ENCODE data around the gene SOS1.
"Not testable (repeated sequence)": the region's sequence is repeated elsewhere in the genome, so short reads cannot be mapped to it uniquely, and the experiment has no call there.

Gene SOS1

DNA sequence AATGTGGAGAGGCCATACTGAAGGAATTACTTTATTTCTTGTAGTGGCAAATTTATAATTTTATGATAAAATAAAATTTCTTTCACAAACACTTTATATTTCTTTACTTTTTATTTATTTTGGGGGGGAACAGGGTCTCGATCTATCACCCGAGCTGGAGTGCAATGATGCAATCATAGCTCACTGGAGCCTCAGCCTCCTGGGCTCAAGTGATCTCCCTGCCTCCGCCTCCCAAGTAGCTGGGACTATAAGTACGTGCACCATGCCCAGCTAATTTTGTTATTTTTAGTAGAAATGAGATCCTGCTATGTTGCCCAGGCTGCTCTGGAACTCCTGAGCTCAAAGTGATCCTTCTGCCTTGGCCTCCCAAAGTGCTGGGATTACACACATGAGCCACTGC, 59.6 kb downstream of the SOS1 start:
- DNase-seq = no peak
- Mint-ChIP-seq H3K4me3 (no peak overlapping the region), H3K27me3 (no peaks in the 10 kb centered on the region), H3K36me3 (ENCODE audit: low read depth) (peaks cover 34% of the 10 kb centered on the region), H3K9me3 (no peaks in the 10 kb centered on the region), H3K27ac (peak overlapping the region; percentile 63), H3K4me1 (ENCODE audit: low read depth) (peaks cover 10% of the 10 kb centered on the region)

DNA sequence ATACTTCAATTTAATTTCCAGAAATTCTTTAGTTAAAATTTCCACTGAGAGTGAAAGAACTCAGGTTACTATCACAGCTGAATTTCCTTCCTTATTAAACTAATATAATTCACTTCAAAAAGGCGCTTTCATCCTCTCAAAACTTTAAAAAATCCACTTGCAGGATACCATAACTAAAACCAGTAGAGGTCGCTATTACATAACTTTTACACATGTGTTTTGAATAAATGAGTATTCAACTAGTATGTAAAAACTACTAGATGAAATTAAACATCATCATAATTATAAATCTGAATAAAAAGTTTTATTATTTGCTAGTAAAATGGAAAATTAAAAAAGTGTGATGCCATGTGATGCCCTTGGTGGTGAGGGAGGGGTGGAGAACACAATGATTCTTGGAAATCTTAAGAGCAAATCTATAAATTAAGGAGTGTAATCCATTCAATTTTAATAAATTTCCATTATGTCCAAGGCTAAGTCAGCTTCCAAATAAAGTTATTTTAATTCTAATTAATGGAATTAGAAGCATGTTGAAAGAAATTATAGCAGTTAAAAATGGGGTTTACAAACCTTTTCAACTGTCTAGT, 61.4 kb downstream of the SOS1 start:
- peaks cover 34% of the 10 kb centered on the region for H3K36me3 Mint-ChIP-seq (ENCODE audit: low read depth)
- no peaks in the 10 kb centered on the region for H3K27me3 Mint-ChIP-seq
- peak overlapping the region; percentile 62 for H3K27ac Mint-ChIP-seq
- H3K9me3 Mint-ChIP-seq = no peaks in the 10 kb centered on the region
- H3K4me1 Mint-ChIP-seq (ENCODE audit: low read depth) = peaks cover 5% of the 10 kb centered on the region
- no peak for DNase-seq
- no peak overlapping the region for H3K4me3 Mint-ChIP-seq

DNA sequence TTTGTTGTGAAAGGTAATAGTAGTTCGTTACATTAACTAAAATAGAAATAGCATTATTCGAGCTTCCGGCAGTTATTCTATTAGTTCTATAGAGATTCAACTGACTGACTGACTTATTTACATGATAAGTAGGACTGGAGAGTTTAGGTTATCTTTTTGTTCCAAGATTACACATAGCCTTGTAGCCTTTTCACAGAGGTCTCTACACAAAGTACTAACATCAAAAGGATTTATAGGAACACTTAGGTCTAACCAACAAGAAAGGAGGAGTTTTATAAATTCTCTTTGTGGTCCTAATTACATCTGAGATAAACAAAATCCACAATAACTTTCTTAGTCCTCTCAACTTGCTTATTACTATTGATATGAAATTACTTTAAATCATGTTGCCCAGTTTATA, 62.8 kb downstream of the SOS1 start:
- no peak for DNase-seq
- no peaks in the 10 kb centered on the region for H3K27me3 Mint-ChIP-seq
- no peak overlapping the region for H3K4me3 Mint-ChIP-seq
- no peak overlapping the region for H3K27ac Mint-ChIP-seq
- H3K4me1 Mint-ChIP-seq (ENCODE audit: low read depth) = peaks cover 6% of the 10 kb centered on the region
- H3K36me3 Mint-ChIP-seq (ENCODE audit: low read depth) = peaks cover 43% of the 10 kb centered on the region
- H3K9me3 Mint-ChIP-seq = no peaks in the 10 kb centered on the region

DNA sequence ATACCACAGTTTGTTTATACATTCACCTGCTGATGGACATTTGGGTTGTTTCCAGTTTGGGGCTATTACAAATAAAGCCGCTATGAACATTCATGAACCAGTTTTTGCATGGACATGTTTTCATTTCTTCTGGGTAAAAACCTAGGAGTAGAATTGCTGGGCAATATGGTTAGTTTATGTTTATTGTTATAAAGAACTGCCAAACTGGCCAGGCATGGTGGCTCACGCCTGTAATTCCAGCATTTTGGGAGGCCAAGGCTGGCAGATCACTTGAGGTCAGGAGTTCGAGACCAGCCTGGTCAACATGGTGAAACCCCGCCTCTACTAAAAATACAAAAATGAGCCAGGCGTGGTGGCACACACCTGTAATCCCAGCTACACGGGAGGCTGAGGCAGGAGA, 68.2 kb downstream of the SOS1 start:
- not testable (repeated sequence) for H3K27ac Mint-ChIP-seq; H3K27me3 Mint-ChIP-seq; H3K4me3 Mint-ChIP-seq; H3K4me1 Mint-ChIP-seq (ENCODE audit: low read depth); DNase-seq; H3K9me3 Mint-ChIP-seq
- H3K36me3 Mint-ChIP-seq (ENCODE audit: low read depth) = peaks cover 84% of the 10 kb centered on the region

DNA sequence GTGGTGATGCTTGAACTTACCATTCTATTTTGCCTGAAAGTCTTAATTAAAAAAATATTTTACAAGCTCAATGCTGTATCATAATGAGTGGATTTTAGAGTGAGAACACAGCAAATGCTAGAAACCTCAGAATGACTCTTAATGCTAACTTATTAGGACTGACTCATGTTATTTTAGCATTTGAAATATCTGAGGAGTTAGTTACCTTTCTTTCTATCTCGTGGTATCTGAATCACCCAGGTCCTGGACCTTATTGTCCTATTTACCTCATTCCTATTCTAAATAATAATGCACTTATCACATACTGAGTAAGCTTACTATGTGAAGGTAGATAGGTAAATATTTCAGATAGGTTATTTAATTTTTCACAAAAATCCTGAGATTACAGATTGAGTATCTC, 70.7 kb downstream of the SOS1 start:
- Mint-ChIP-seq H3K9me3 (no peaks in the 10 kb centered on the region), H3K4me1 (ENCODE audit: low read depth) (peaks cover 3% of the 10 kb centered on the region), H3K27ac (no peak overlapping the region), H3K4me3 (no peak overlapping the region), H3K27me3 (no peaks in the 10 kb centered on the region), H3K36me3 (ENCODE audit: low read depth) (peaks cover 78% of the 10 kb centered on the region)
- no peak for DNase-seq

DNA sequence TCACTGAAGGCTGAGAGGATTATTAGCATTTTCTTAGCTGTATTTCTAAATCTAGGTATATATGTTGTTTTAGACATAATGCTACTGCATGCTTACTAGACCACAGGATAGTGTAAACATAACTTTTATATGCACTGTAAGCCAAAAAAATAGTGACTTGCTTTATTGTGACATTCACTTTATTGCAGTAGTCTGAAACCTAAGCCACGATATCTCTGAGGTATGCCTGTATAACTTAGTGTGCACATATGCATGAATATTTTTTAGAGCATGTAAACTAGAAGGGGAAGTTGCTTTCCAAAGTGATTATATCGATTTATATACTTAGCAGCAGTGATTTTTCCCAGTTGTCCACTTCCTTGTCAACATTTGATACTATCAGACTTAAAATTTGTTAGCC, 81.8 kb downstream of the SOS1 start:
- Mint-ChIP-seq H3K27me3 (no peaks in the 10 kb centered on the region), H3K27ac (no peak overlapping the region), H3K4me1 (ENCODE audit: low read depth) (peaks cover under 1% of the 10 kb centered on the region), H3K4me3 (no peak overlapping the region), H3K36me3 (ENCODE audit: low read depth) (peaks cover 59% of the 10 kb centered on the region), H3K9me3 (no peaks in the 10 kb centered on the region)
- no peak for DNase-seq

DNA sequence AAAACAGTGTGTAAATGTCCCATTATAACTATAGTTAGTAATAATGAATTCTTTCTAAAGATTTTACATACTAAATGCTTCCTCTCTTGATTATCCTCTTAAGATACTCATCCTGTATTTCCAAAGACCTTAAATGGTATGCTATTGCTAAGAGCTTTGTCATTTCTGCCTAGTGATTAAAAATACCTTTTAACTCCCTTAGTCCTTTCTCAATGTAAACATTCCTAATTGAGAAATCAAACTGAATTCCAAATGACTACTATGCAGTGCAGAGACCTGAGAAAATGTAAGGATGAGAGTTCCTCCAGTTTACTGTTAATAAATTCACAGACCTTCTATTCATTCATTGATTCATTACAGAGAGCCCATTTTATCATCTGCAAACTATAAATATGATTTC, 86.9 kb downstream of the SOS1 start:
- H3K36me3 Mint-ChIP-seq (ENCODE audit: low read depth) = peaks cover 70% of the 10 kb centered on the region
- H3K4me1 Mint-ChIP-seq (ENCODE audit: low read depth) = peaks cover 7% of the 10 kb centered on the region
- no peak for DNase-seq
- H3K9me3 Mint-ChIP-seq = no peaks in the 10 kb centered on the region
- H3K27me3 Mint-ChIP-seq = no peaks in the 10 kb centered on the region
- H3K27ac Mint-ChIP-seq = no peak overlapping the region
- H3K4me3 Mint-ChIP-seq = no peak overlapping the region

DNA sequence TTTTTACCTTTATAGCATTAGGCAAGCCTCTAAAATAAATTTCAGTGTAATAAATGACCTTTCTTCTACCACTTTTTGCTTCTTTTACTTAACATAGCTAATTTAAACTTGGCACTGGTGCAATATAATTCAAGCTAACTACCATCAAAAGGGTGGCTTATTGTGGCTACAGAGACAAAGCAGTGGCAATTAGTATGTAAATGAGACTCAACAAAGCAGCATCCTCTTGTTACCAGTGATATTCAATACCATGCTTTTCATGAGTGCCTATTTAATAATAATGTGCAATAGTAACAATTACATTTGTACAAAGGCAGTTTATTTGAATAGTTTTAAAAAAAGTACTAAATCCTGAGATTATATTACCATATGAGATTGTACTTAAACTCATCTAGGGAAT, 93.4 kb downstream of the SOS1 start:
- Mint-ChIP-seq H3K27ac (no peak overlapping the region), H3K4me1 (ENCODE audit: low read depth) (peaks cover 9% of the 10 kb centered on the region), H3K4me3 (no peak overlapping the region), H3K27me3 (no peaks in the 10 kb centered on the region), H3K9me3 (no peaks in the 10 kb centered on the region), H3K36me3 (ENCODE audit: low read depth) (peaks cover 63% of the 10 kb centered on the region)
- no peak for DNase-seq

DNA sequence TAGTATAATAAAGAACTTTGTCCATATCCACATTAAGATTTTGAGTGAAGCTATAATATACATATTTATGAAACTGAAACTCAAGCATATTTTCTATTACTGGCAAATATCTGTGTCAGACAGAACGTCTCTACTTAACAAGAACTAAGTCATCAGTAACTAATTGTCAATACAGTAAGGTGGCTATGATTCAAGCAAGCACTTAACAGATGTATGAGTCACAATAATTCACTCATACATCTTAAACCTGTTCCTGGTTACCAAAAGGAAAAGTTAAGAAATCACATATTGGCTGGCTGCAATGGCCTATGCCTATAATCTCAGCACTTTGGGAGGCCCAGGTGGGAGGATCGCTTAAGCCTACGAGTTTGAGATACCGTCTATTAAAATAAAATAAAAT, 96.0 kb downstream of the SOS1 start:
- peaks cover 59% of the 10 kb centered on the region for H3K36me3 Mint-ChIP-seq (ENCODE audit: low read depth)
- no peak overlapping the region for H3K27ac Mint-ChIP-seq

DNA sequence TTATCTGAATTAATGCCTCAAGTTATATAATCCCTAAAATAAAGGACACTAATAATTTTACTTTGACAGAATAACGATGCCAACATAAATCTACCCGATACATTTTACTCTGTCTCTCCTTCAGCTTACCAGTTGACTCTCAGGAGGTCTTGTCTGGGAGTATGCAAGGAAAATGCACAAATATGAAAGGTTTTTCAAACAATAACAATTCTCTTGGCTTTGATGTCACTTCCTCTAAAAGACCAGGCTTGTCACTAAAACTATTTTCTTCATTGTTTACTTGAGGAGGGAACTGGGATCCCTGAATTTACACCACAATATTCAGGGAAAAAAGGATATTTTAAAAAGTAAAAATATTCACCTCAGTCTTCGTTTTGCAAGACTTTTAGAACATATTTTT, 97.2 kb downstream of the SOS1 start:
- H3K27ac Mint-ChIP-seq = no peak overlapping the region
- peaks cover 8% of the 10 kb centered on the region for H3K4me1 Mint-ChIP-seq (ENCODE audit: low read depth)
- no peaks in the 10 kb centered on the region for H3K27me3 Mint-ChIP-seq
- no peak for DNase-seq
- no peak overlapping the region for H3K4me3 Mint-ChIP-seq
- H3K9me3 Mint-ChIP-seq = no peaks in the 10 kb centered on the region
- H3K36me3 Mint-ChIP-seq (ENCODE audit: low read depth) = peaks cover 57% of the 10 kb centered on the region

More for the DNA sequence above, 96.0 kb downstream of the SOS1 start:
- Mint-ChIP-seq H3K27me3 (no peaks in the 10 kb centered on the region), H3K9me3 (no peaks in the 10 kb centered on the region), H3K4me1 (ENCODE audit: low read depth) (peaks cover 8% of the 10 kb centered on the region), H3K4me3 (no peak overlapping the region)
- DNase-seq = no peak

DNA sequence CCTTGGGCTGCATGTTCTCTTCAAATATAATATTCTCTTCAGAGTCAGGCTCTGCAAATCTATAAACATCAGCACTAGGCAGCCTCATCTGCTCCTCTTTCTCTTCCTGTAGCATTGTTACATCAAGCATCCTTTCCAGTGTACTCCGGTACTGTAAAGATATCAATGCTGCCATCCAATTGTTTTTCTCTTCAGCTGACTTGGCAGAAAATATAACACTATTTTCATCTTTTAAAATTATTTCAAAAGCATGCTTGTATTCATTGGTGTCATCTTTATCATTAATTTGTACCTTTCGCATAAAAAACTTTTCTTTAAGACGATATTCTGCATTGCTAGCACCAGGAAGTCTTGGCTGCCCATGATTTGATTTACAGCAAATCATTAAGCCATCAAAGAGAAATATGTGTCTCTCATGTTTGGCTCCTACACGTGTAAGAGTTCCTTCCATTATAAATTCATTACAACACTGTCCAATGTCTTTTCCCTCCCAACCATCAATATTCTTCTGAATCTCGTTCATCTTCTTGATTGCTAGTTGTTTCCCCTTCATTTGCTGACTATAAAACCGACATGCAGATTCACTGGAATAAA, 98.1 kb downstream of the SOS1 start:
- H3K36me3 Mint-ChIP-seq (ENCODE audit: low read depth) = peaks cover 49% of the 10 kb centered on the region
- peaks cover 8% of the 10 kb centered on the region for H3K4me1 Mint-ChIP-seq (ENCODE audit: low read depth)
- no peaks in the 10 kb centered on the region for H3K9me3 Mint-ChIP-seq
- no peak overlapping the region for H3K4me3 Mint-ChIP-seq
- DNase-seq = no peak
- H3K27ac Mint-ChIP-seq = peak overlapping the region; percentile 66
- H3K27me3 Mint-ChIP-seq = no peaks in the 10 kb centered on the region

DNA sequence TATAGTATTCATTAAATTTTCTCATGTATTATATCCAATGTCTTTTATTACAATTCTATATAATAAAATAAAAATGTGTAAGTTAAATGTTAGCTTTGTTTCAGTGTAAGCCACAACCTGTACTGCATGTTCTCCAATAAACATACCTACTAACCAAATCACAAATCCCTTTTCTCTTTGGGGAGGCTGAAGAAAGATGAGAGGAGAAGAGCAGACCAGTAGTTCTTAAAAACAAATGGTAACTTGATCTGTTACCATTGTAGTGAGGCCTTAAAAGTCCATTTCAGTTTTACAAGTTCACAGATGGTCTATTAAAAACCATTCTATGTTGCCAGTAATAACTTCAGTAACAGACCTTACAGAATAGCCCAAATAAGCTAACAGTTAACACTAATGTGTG, 100.5 kb downstream of the SOS1 start:
- DNase-seq = no peak
- H3K4me3 Mint-ChIP-seq = no peak overlapping the region
- H3K4me1 Mint-ChIP-seq (ENCODE audit: low read depth) = peaks cover 6% of the 10 kb centered on the region
- no peak overlapping the region for H3K27ac Mint-ChIP-seq
- peaks cover 45% of the 10 kb centered on the region for H3K36me3 Mint-ChIP-seq (ENCODE audit: low read depth)
- H3K27me3 Mint-ChIP-seq = no peaks in the 10 kb centered on the region
- H3K9me3 Mint-ChIP-seq = no peaks in the 10 kb centered on the region

DNA sequence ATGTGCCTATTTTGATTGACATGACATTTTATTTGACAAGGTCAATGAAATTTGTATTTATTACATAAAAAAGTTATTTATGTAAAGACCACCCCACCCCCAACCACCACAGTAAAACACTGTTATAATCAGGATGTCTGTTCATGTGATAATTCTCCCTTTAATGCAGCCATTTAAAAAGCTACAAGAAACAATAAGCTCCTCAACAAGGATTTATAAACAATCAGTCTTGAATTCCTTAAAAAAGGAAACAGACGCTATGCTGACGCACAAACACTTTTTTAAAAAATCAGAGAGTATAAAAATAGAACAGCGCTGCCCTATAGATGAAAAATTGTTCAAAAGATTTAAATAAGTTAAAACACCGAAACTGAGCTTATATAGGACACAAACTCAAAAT, 102.2 kb downstream of the SOS1 start:
- Mint-ChIP-seq H3K36me3 (ENCODE audit: low read depth) (peaks cover 47% of the 10 kb centered on the region), H3K4me1 (ENCODE audit: low read depth) (peaks cover under 1% of the 10 kb centered on the region), H3K27me3 (no peaks in the 10 kb centered on the region), H3K27ac (no peak overlapping the region), H3K4me3 (no peak overlapping the region), H3K9me3 (no peaks in the 10 kb centered on the region)
- no peak for DNase-seq

DNA sequence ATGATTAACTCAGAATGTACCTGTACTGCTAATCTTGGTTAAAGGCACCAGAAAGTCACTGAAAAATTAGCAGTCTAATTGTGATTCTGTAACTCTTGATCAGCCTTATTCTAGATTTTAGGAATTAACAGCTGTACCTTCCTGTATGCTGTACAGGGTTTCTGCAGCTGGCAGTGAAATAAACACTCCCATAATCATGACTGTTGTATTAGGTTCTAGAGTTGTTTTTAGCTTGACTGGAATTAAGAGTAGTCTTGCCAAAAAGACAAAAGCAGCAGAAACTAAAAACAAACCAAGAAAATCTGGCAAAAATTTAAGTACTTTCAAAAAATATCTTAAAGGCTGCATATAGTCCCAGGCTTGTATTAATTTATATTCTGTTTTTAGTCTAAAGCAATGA, 103.5 kb downstream of the SOS1 start:
- Mint-ChIP-seq H3K36me3 (ENCODE audit: low read depth) (peaks cover 47% of the 10 kb centered on the region), H3K27ac (no peak overlapping the region), H3K4me1 (ENCODE audit: low read depth) (no peaks in the 10 kb centered on the region), H3K4me3 (no peak overlapping the region), H3K9me3 (no peaks in the 10 kb centered on the region), H3K27me3 (no peaks in the 10 kb centered on the region)
- DNase-seq = no peak

DNA sequence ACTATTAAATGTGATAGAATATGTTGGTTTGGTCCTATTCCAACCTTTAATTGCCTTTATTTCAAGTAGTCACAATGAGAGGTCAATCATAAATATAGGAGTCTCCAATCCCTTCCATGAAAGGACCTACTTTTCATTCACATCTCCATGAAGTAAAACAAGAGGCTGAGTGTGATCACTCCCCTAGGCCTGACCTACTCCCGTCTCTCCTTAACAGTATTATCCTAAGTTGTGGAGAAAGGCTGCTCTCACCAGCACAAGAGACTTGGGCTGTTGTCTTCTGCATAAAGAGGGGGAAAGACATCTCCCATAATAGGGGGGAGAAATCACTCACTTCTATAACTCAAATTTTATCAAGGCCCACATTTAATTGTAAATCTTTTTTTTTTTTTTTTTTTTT, 105.4 kb downstream of the SOS1 start:
- Mint-ChIP-seq H3K9me3 (no peaks in the 10 kb centered on the region), H3K4me3 (no peak overlapping the region), H3K36me3 (ENCODE audit: low read depth) (peaks cover 57% of the 10 kb centered on the region), H3K4me1 (ENCODE audit: low read depth) (no peaks in the 10 kb centered on the region), H3K27me3 (no peaks in the 10 kb centered on the region), H3K27ac (no peak overlapping the region)
- no peak for DNase-seq

DNA sequence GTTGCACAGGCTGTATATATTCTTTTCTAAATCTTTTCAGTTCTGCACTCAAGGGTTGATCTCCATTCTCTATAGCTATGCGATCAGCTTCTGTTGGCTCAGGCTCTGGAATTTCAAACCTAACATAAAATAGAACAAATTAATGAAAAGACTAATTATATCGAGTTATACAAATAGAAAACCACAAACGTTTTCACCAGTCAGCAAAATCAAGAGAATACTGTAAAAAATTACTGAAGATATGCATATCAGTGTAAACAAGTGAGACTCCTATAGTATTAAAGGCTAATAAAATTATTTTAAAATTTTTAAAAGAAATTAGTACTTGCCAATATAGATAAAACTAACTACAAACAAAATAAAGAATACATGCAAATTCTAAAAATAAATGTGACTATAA, 107.0 kb downstream of the SOS1 start:
- no peak for DNase-seq
- H3K4me1 Mint-ChIP-seq (ENCODE audit: low read depth) = peaks cover 4% of the 10 kb centered on the region
- no peak overlapping the region for H3K4me3 Mint-ChIP-seq
- H3K9me3 Mint-ChIP-seq = no peaks in the 10 kb centered on the region
- H3K36me3 Mint-ChIP-seq (ENCODE audit: low read depth) = peaks cover 62% of the 10 kb centered on the region
- no peaks in the 10 kb centered on the region for H3K27me3 Mint-ChIP-seq
- H3K27ac Mint-ChIP-seq = no peak overlapping the region

All from activated T-cell treated with anti-CD3 and anti-CD28 coated beads, Interleukin-2, amount 50 U/mL, for 24 hours (primary cell).